ENCODE measurements around the gene DTD1.

DTD1 gene

DNA sequence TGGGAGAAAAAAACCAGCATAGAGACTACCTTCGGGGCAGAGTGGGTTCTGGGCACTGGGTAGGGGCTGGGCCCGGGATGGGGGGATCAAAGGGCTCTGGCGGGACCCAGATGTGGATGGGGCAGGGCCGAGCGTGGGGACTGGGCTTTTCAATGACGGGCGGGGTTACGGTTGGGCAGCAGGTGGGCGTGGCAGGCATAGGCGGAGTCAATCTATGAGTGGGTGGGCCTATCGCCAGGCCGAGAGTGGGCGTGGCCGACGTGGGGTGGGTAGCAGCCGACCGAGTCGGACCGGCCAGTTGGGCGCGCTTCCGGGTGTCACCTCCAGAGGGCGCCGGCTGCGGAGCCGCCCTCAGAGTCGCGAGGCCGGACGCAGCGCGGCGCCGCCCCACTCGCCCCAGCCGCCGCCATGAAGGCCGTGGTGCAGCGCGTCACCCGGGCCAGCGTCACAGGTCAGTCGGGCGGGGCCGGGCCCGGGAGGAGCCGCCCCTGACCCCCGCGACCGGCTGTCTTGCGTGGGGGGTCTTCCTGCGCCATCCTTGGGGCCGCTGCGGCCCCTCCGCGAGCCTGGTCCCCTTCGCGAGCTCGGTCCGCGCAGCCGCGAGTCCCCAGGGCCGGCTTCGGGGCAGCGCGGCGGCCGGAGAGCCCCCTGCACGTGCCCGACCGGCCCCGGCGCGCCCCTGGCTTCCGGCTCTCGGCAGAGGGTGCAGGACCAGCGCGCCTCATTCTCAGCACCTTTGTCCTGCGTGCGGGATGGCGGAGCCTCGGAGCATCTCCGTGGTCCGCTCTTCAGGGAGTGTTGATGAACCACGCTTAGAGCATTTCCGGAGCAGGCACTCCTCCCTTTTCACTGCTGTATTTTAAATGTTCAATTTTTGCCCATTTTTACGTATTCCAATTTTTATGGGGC, at the start of gene DTD1 (continued):
- TF ChIP-seq ZNF175 (tag by site-specific recombination; IDR thresholded peaks at IDR 0.05): no peak
- no peak for TF ChIP-seq ZNF423 (tag by site-specific recombination; IDR thresholded peaks at IDR 0.05)
- peak; percentile 98 for TF ChIP-seq ZNF449 (tag by site-specific recombination; IDR thresholded peaks at IDR 0.05)
- TF ChIP-seq ZSCAN5A (tag by site-specific recombination; IDR thresholded peaks at IDR 0.05): no peak
- TF ChIP-seq, protein P1, sequence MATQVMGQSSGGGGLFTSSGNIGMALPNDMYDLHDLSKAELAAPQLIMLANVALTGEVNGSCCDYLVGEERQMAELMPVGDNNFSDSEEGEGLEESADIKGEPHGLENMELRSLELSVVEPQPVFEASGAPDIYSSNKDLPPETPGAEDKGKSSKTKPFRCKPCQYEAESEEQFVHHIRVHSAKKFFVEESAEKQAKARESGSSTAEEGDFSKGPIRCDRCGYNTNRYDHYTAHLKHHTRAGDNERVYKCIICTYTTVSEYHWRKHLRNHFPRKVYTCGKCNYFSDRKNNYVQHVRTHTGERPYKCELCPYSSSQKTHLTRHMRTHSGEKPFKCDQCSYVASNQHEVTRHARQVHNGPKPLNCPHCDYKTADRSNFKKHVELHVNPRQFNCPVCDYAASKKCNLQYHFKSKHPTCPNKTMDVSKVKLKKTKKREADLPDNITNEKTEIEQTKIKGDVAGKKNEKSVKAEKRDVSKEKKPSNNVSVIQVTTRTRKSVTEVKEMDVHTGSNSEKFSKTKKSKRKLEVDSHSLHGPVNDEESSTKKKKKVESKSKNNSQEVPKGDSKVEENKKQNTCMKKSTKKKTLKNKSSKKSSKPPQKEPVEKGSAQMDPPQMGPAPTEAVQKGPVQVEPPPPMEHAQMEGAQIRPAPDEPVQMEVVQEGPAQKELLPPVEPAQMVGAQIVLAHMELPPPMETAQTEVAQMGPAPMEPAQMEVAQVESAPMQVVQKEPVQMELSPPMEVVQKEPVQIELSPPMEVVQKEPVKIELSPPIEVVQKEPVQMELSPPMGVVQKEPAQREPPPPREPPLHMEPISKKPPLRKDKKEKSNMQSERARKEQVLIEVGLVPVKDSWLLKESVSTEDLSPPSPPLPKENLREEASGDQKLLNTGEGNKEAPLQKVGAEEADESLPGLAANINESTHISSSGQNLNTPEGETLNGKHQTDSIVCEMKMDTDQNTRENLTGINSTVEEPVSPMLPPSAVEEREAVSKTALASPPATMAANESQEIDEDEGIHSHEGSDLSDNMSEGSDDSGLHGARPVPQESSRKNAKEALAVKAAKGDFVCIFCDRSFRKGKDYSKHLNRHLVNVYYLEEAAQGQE (tag by site-specific recombination; IDR thresholded peaks at IDR 0.05): no peak
- no peak; the same call in none of the 2 replicates for TF ChIP-seq ZNF341 (tag by site-specific recombination; IDR thresholded peaks at IDR 0.05; ENCODE audit: low read depth)
- TF ChIP-seq ZNF571 (tag by site-specific recombination; IDR thresholded peaks at IDR 0.05): no peak
- TF ChIP-seq ZNF560 (tag by site-specific recombination; IDR thresholded peaks at IDR 0.05; ENCODE audit: borderline replicate concordance): no peak
- TF ChIP-seq RBAK (tag by site-specific recombination; IDR thresholded peaks at IDR 0.05): no peak
- TF ChIP-seq, protein P2, sequence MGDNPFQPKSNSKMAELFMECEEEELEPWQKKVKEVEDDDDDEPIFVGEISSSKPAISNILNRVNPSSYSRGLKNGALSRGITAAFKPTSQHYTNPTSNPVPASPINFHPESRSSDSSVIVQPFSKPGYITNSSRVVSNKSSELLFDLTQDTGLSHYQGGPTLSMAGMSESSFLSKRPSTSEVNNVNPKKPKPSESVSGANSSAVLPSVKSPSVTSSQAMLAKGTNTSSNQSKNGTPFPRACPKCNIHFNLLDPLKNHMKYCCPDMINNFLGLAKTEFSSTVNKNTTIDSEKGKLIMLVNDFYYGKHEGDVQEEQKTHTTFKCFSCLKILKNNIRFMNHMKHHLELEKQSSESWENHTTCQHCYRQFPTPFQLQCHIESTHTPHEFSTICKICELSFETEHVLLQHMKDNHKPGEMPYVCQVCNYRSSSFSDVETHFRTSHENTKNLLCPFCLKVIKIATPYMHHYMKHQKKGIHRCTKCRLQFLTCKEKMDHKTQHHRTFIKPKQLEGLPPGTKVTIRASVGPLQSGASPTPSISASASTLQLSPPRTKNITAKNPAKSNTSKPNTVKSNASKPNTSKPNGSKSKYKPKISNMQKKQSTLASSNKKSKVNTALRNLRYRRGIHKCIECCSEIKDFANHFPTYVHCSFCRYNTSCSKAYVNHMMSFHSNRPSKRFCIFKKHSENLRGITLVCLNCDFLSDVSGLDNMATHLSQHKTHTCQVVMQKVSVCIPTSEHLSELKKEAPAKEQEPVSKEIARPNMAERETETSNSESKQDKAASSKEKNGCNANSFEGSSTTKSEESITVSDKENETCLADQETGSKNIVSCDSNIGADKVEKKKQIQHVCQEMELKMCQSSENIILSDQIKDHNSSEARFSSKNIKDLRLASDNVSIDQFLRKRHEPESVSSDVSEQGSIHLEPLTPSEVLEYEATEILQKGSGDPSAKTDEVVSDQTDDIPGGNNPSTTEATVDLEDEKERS (tag by site-specific recombination; IDR thresholded peaks at IDR 0.05): no peak
- TF ChIP-seq ZNF664 (tag by site-specific recombination; IDR thresholded peaks at IDR 0.05): no peak
- peak; percentile 68; the same call in 1 of the 2 replicates for TF ChIP-seq ZNF184 (tag by site-specific recombination; IDR thresholded peaks at IDR 0.05)
- TF ChIP-seq MZF1 (tag by site-specific recombination; IDR thresholded peaks at IDR 0.05; ENCODE audit: borderline replicate concordance): no peak; the same call in 1 of the 2 replicates
- peak; percentile 57 for TF ChIP-seq PRDM10 (tag by site-specific recombination; IDR thresholded peaks at IDR 0.05)
- TF ChIP-seq IKZF3 (tag by site-specific recombination; IDR thresholded peaks at IDR 0.05): peak; percentile 52; the same call in 1 of the 2 replicates
- TF ChIP-seq, protein P3, sequence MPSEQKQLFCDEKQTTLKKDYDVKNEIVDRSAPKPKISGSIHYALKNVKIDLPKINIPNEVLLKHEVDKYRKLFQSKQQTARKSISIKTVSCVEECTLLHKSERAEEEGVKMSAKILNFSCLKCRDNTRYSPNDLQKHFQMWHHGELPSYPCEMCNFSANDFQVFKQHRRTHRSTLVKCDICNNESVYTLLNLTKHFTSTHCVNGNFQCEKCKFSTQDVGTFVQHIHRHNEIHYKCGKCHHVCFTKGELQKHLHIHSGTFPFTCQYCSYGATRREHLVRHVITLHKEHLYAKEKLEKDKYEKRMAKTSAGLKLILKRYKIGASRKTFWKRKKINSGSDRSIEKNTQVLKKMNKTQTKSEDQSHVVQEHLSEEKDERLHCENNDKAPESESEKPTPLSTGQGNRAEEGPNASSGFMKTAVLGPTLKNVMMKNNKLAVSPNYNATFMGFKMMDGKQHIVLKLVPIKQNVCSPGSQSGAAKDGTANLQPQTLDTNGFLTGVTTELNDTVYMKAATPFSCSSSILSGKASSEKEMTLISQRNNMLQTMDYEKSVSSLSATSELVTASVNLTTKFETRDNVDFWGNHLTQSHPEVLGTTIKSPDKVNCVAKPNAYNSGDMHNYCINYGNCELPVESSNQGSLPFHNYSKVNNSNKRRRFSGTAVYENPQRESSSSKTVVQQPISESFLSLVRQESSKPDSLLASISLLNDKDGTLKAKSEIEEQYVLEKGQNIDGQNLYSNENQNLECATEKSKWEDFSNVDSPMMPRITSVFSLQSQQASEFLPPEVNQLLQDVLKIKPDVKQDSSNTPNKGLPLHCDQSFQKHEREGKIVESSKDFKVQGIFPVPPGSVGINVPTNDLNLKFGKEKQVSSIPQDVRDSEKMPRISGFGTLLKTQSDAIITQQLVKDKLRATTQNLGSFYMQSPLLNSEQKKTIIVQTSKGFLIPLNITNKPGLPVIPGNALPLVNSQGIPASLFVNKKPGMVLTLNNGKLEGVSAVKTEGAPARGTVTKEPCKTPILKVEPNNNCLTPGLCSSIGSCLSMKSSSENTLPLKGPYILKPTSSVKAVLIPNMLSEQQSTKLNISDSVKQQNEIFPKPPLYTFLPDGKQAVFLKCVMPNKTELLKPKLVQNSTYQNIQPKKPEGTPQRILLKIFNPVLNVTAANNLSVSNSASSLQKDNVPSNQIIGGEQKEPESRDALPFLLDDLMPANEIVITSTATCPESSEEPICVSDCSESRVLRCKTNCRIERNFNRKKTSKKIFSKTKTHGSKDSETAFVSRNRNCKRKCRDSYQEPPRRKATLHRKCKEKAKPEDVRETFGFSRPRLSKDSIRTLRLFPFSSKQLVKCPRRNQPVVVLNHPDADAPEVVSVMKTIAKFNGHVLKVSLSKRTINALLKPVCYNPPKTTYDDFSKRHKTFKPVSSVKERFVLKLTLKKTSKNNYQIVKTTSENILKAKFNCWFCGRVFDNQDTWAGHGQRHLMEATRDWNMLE (tag by site-specific recombination; conservative IDR thresholded peaks at IDR 0.05; ENCODE audit: low read depth): peak; percentile 39; the same call in 1 of the 2 replicates
- TF ChIP-seq KLF7 (tag by site-specific recombination; IDR thresholded peaks at IDR 0.05; ENCODE audit: borderline replicate concordance): peak; percentile 45; the same call in 1 of the 2 replicates
- TF ChIP-seq ZNF544 (tag by site-specific recombination; IDR thresholded peaks at IDR 0.05): no peak
- TF ChIP-seq GLIS1 (tag by site-specific recombination; IDR thresholded peaks at IDR 0.05): no peak

All from HEK293 (cell line).